OCI-LY7 (cell line): ENCODE results near the gene ADCY3. TPM values are rescaled to one million over a fixed set of nuclear protein-coding genes. Genes with fewer than 3 reads are reported as not detected.

ENCODE experiments used
- BruUV-seq: library from RNA; stranded (reverse); fragments of 400-500 nt; replicated peaks from 2 replicates; lab custom pipeline; 2021; lab: Mats Ljungman, UMichigan
- CTCF ChIA-PET: fragments of 300-600 bp; sonication (Branson Sonifier 250); formaldehyde crosslinking; loops from one replicate; lab custom pipeline; 2022; ENCODE audit warnings: antibody characterized with exemption; ENCODE audit not compliant: unreplicated experiment; lab: Charles Lee
- POLR2A ChIA-PET: fragments of 300-600 bp; sonication (Branson Sonifier 250); formaldehyde crosslinking; loops from one replicate; lab custom pipeline; 2022; ENCODE audit warnings: antibody characterized with exemption; lab: Charles Lee
- DNase-seq: peaks from one replicate; pipeline ENCODE4 v3.0.0-alpha.2; 2015; ENCODE audit warnings: low spot score
- H2AFZ ChIP-seq: fragments of 200-600 bp; sonication (generic), shearing (Covaris generic); 2 replicates; pipeline ENCODE4 v1.6.1; 2014; ENCODE audit warnings: mild to moderate bottlenecking, antibody characterized with exemption, low read length, moderate library complexity
- H3K27ac ChIP-seq: fragments of 200-600 bp; sonication (generic); 2 replicates; pipeline ENCODE4 v1.5.1; 2014; ENCODE audit warnings: mixed run types, low read depth, mild to moderate bottlenecking, moderate library complexity, low read length, inconsistent platforms; ENCODE audit not compliant: poor library complexity, severe bottlenecking
- H3K36me3 ChIP-seq: fragments of 200-600 bp; sonication (generic); 2 replicates; pipeline ENCODE4 v1.6.1; 2014; ENCODE audit warnings: mild to moderate bottlenecking, antibody characterized with exemption, low read length, moderate library complexity, mixed read lengths; ENCODE audit not compliant: insufficient read depth
- H3K4me1 ChIP-seq: fragments of 200-600 bp; sonication (generic); 2 replicates; pipeline ENCODE4 v1.5.1; 2014; ENCODE audit warnings: mild to moderate bottlenecking, low read length; ENCODE audit not compliant: insufficient read depth, poor library complexity, severe bottlenecking
- H3K4me2 ChIP-seq: fragments of 200-600 bp; sonication (generic); 2 replicates; pipeline ENCODE4 v1.6.1; 2014; ENCODE audit warnings: mild to moderate bottlenecking, low read length
- H3K4me3 ChIP-seq: fragments of 200-600 bp; sonication (generic); 2 replicates; pipeline ENCODE4 v1.5.1; 2014; ENCODE audit warnings: mild to moderate bottlenecking, low read depth, low read length; ENCODE audit not compliant: poor library complexity, severe bottlenecking
- H3K79me2 ChIP-seq: fragments of 200-600 bp; sonication (generic); 2 replicates; pipeline ENCODE4 v1.6.1; 2016; ENCODE audit warnings: low read depth, mild to moderate bottlenecking, low read length, moderate library complexity, mixed read lengths; ENCODE audit not compliant: insufficient read depth
- H3K9me2 ChIP-seq: fragments of 200-600 bp; sonication (generic); 2 replicates; pipeline ENCODE4 v1.6.1; 2016; ENCODE audit warnings: mild to moderate bottlenecking, low read length, mixed read lengths; ENCODE audit not compliant: insufficient read depth
- H3K9me3 ChIP-seq: fragments of 200-600 bp; sonication (generic); 2 replicates; pipeline ENCODE4 v1.6.1; 2014; ENCODE audit warnings: mild to moderate bottlenecking, mixed run types, low read length, mixed read lengths
- H4K20me1 ChIP-seq: fragments of 200-600 bp; sonication (generic); 2 replicates; pipeline ENCODE4 v1.6.1; 2014; ENCODE audit warnings: mild to moderate bottlenecking, antibody characterized with exemption, low read length, moderate library complexity, mixed read lengths; ENCODE audit not compliant: insufficient read depth
- CTCF ChIP-seq: fragments of 200-600 bp; sonication (generic); conservative IDR thresholded peaks from 2 replicates; pipeline ENCODE4 v1.5.1; 2014; ENCODE audit warnings: mild to moderate bottlenecking, antibody characterized with exemption, low read length, moderate library complexity, mixed read lengths
- EZH2phosphoT487 ChIP-seq: fragments of 200-600 bp; sonication (generic); IDR thresholded peaks from 2 replicates; pipeline ENCODE4 v1.6.1; 2018; ENCODE audit warnings: low read depth, borderline replicate concordance, mild to moderate bottlenecking, mixed run types, antibody characterized with exemption, low read length, moderate library complexity, mixed read lengths
- intact Hi-C: fragments of 100-400 bp; cut with micrococcal nuclease; formaldehyde crosslinking; loops from one replicate; pipeline ENCODE4 v1.10.0; 2022; ENCODE audit not compliant: unreplicated experiment
- total RNA-seq, 2 experiments: library from RNA; depleted of rRNA in 1 of 2; stranded (reverse); fragments of >200 nt in 1 of 2; shearing (Covaris generic) in 1 of 2; gene quantifications; 2 replicates each; pipeline ENCODE4 v1.2.3, GENCODE V29; 2014 to 2022

ADCY3 gene
- total RNA-seq, 2 experiments from 2014 or later = 45.8 to 55.0 TPM

DNA sequence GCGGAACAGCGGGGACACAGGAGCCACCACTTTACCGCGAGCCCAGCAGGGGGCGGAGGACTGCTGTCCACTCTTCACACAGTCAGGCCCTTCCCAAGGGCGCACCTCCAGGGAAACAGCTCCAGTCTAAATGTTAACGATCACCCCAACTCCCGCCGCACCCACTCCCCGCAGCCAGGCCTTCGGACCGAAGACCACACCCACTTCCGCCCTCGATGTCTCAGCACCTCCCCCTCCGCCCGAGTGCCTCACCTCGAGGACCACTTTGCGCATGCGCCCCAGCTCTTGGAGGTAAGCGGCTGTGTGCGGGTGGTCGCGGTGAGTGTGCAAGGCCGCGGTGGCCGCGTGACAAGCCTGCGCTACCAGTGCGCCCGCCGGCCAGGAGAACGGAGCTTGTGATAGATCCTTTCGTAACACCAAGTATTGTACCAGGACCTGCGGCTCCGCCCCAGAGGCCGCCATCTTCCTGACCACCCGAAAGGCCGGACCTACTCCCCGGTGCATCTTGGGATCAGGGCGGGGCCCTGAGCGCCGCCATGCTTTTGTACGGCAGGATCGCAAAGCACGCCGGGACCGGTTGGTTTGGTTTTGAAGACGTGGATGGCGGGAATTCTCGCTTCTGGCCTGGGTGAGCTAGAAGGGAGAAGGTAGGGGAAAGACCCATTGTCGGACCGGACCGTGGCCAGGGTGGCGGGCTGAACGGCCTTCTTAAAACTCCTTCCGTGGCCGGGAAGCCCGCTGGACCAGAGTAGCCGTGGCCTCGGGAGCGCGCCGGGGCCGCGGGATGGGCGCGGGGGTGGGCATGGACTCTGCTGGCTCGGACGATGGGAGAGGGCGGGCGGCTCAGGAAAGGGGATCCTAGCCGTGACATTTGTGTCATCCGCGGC is 126.9 kb downstream of the ADCY3 start, which contains the start of the genes CENPO and PTRHD1:
CENPO (plus strand) TSS at position 552 of the 887 bp plus-strand sequence. CDS start 495 bp downstream, outside the sequence.
PTRHD1 (minus strand) TSS at position 518 of the 887 bp plus-strand sequence; CDS start at position 504, 14 bp downstream.
- Histone ChIP-seq H3K27ac (peak within 1 kb of the TSS; percentile 82), H3K9me2 (no peaks in the 10 kb centered on the region), H2AFZ (peak within 1 kb of the TSS; percentile 77), H3K4me1 (peaks cover 30% of the 10 kb centered on the region), H3K4me3 (peak within 1 kb of the TSS; percentile 91), H3K9me3 (no peaks in the 10 kb centered on the region), H3K4me2 (peak within 1 kb of the TSS; percentile 90), H4K20me1 (peaks cover 6% of the 10 kb centered on the region; the same call in 1 of the 2 replicates), H3K79me2 (peaks cover 63% of the 10 kb centered on the region), H3K36me3 (peaks cover 39% of the 10 kb centered on the region)
- ChIA-PET CTCF (interaction anchor here (0.5 kb wide), 1 partner anchor 47 kb away, joined by 3 read pairs; no protein-coding TSS in a partner anchor), POLR2A (interaction anchor here (0.7 to 1.7 kb wide), 11 partner anchors 9 to 306 kb away, joined by 3 to 6 read pairs (median 4); no protein-coding TSS in a partner anchor)
- TF ChIP-seq EZH2phosphoT487 (no peak), CTCF (peak; percentile 54)
- intact Hi-C loops = loop anchor here (2.0 to 5.0 kb wide), 2 partner anchors 180 to 301 kb away; partner anchors contain the start of gene NCOA1
- no TSS peak for BruUV-seq
- peak; percentile 97 for DNase-seq

DNA sequence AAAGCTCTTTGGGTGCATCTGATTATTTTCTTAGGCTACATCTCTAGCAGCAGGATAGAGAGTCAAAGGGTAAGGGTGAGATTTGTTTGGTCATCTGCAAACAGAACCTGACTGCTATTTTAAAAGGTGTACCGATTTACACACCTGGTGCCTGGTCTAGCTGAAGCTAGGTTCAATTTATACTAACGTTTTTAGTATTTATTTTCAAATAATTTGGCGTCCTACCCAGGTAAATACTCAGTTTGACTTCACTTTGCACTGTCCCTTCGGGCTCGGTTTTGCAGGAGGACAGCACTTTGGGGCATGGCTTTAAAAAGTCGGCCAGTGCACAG is 127.5 kb downstream of the ADCY3 start:
- TF ChIP-seq EZH2phosphoT487 = no peak
- no peak; the same call in 1 of the 2 replicates for TF ChIP-seq CTCF
- Histone ChIP-seq H3K79me2 (peaks cover 57% of the 10 kb centered on the region), H3K27ac (peak overlapping the region; percentile 82), H2AFZ (peak overlapping the region; percentile 77), H3K4me2 (peak overlapping the region; percentile 90), H3K4me1 (peaks cover 30% of the 10 kb centered on the region), H3K36me3 (peaks cover 33% of the 10 kb centered on the region), H4K20me1 (peaks cover 6% of the 10 kb centered on the region; the same call in 1 of the 2 replicates), H3K4me3 (peak overlapping the region; percentile 91), H3K9me3 (no peaks in the 10 kb centered on the region), H3K9me2 (no peaks in the 10 kb centered on the region)
- POLR2A ChIA-PET = interaction anchor here (0.7 to 1.7 kb wide), 9 partner anchors 13 to 180 kb away, joined by 3 to 6 read pairs (median 4); no protein-coding TSS in a partner anchor
- CTCF ChIA-PET = no interaction called here
- BruUV-seq = TSS peak; percentile 90
- DNase-seq = no peak
- intact Hi-C loops = loop anchor here (2.0 to 5.0 kb wide), 2 partner anchors 180 to 300 kb away; partner anchors contain the start of gene NCOA1
